Measurements from ENCODE around the gene GPI.
"Not testable (repeated sequence)": the region's sequence is repeated elsewhere in the genome, so short reads cannot be mapped to it uniquely, and the experiment has no call there.

The GPI gene

GRCh38 chr19:34383599-34383998 is 18.6 kb downstream of the GPI start:
- H3K4me3 ChIP-seq (replicated peaks; ENCODE audit: low read depth, low read length), result no peak overlapping the region
- no peak for DNase-seq (ENCODE audit: extremely low read depth, low read depth)
- TF ChIP-seq, protein P1, sequence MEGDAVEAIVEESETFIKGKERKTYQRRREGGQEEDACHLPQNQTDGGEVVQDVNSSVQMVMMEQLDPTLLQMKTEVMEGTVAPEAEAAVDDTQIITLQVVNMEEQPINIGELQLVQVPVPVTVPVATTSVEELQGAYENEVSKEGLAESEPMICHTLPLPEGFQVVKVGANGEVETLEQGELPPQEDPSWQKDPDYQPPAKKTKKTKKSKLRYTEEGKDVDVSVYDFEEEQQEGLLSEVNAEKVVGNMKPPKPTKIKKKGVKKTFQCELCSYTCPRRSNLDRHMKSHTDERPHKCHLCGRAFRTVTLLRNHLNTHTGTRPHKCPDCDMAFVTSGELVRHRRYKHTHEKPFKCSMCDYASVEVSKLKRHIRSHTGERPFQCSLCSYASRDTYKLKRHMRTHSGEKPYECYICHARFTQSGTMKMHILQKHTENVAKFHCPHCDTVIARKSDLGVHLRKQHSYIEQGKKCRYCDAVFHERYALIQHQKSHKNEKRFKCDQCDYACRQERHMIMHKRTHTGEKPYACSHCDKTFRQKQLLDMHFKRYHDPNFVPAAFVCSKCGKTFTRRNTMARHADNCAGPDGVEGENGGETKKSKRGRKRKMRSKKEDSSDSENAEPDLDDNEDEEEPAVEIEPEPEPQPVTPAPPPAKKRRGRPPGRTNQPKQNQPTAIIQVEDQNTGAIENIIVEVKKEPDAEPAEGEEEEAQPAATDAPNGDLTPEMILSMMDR (IDR thresholded peaks at IDR 0.05; ENCODE audit: low read depth, low read length, missing control alignments), result no peak

GRCh38 chr19:34386645-34387445 is 21.8 kb downstream of the GPI start:
- H3K4me3 ChIP-seq (replicated peaks; ENCODE audit: low read depth, low read length), result no peak overlapping the region
- DNase-seq (ENCODE audit: extremely low read depth, low read depth), result no peak
- TF ChIP-seq, protein P1 (IDR thresholded peaks at IDR 0.05; ENCODE audit: low read depth, low read length, missing control alignments), result no peak

- TF ChIP-seq, protein P1 (IDR thresholded peaks at IDR 0.05; ENCODE audit: low read depth, low read length, missing control alignments), result no peak
- no peak for DNase-seq (ENCODE audit: extremely low read depth, low read depth)
- H3K4me3 ChIP-seq (replicated peaks; ENCODE audit: low read depth, low read length), result no peak overlapping the region
Observed at GRCh38 chr19:34387446-34387810, 22.4 kb downstream of the GPI start.

DNA sequence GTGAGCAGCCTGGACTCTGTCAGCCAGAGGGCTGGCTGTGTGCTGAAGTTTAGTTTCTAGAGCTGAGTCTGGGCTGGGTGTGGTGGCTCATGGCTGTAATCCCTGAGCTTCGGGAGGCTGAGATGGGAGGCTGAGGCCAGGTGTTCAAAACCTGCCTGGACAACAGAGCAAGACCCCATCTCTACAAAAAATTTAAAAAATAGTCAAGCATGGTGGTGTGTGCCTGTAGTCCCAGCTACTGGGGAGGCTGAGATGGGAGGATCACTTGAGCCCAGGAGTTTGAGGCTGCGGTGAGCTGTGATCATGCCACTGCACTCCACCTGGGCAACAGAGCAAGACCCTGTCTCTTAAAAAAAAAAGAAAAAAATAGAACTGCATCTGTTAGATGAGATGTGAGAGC is 23.7 kb downstream of the GPI start:
- not testable (repeated sequence) for H3K4me3 ChIP-seq (replicated peaks; ENCODE audit: low read depth, low read length); DNase-seq (ENCODE audit: extremely low read depth, low read depth)

DNA sequence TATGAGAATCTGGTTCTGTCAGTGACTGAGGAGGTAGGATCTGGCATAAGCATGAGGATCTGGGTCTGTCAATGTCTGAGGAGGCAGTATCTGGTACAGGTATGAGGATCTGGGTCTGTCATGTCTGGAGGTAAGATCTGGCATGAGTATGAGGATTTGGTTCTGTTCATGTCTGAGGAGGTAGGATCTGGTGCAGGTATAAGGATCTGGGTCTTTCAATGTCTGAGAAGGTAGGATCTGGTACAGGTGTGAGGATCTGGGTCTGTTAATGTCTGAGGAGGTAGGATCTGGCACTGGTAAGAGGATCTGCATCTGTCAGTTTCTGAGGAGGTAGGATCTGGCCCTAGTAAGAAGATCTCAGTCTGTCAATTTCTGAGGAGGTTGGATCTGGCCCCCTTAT is 26.8 kb downstream of the GPI start:
- DNase-seq (ENCODE audit: extremely low read depth, low read depth), result no peak
- TF ChIP-seq, protein P1 (IDR thresholded peaks at IDR 0.05; ENCODE audit: low read depth, low read length, missing control alignments), result no peak
- no peak overlapping the region for H3K4me3 ChIP-seq (replicated peaks; ENCODE audit: low read depth, low read length)

- H3K4me3 ChIP-seq (replicated peaks; ENCODE audit: low read depth, low read length), result no peak overlapping the region
- no peak for DNase-seq (ENCODE audit: extremely low read depth, low read depth)
- TF ChIP-seq, protein P1 (IDR thresholded peaks at IDR 0.05; ENCODE audit: low read depth, low read length, missing control alignments), result no peak
Observed at GRCh38 chr19:34393031-34393430, 28.0 kb downstream of the GPI start.

DNA sequence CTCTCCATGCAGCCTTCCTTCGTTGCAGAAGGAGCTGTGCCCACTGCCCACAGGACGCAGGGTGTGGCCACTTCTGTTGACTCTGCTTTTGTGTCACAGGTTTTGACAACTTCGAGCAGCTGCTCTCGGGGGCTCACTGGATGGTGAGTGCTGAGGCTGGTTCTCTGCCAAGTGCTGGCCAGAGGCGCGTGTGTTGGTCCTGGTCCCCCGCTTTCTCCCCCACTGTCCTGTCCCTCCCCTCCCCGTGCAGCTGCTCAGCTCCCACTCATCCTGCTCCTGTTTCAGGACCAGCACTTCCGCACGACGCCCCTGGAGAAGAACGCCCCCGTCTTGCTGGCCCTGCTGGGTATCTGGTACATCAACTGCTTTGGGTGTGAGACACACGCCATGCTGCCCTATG is 28.6 kb downstream of the GPI start:
- TF ChIP-seq, protein P1 (IDR thresholded peaks at IDR 0.05; ENCODE audit: low read depth, low read length, missing control alignments), result no peak
- DNase-seq (ENCODE audit: extremely low read depth, low read depth), result no peak
- H3K4me3 ChIP-seq (replicated peaks; ENCODE audit: low read depth, low read length), result no peak overlapping the region
